NCI-H128 (cell line): ENCODE data around the gene RERG.
"Not testable (repeated sequence)": the region's sequence is repeated elsewhere in the genome, so short reads cannot be mapped to it uniquely, and the experiment has no call there.

ENCODE experiments used
- DNase-seq: peaks from one replicate; lab custom pipeline; 2025; ENCODE audit not compliant: unreplicated experiment; lab: John Stamatoyannopoulos, UW

RERG gene

GRCh38 chr12:15151161-15152091 lies 69.8 kb downstream of the RERG start:
- no peak for DNase-seq

DNA sequence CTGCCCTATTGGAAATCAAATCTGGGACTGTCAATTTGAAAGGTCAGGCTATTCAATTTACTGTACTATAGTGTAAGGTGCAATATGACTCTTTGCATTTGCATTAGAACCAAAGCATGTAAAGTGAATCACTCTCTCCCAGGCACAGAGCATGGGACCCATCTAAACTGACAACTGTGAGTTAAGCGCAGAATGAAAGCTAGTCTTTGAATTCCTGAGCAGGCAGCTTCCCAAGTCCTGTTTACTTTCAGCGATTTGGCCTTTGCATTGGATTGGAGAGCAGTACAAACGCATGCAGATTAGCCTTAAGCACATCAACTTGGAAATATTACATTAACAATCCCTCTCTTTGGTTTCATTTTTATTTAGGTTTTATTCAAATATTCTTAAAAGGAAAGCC lies 74.6 kb downstream of the RERG start:
- no peak for DNase-seq

- DNase-seq = no peak
Measured at GRCh38 chr12:15143467-15143866, 77.8 kb downstream of the RERG start.

DNA sequence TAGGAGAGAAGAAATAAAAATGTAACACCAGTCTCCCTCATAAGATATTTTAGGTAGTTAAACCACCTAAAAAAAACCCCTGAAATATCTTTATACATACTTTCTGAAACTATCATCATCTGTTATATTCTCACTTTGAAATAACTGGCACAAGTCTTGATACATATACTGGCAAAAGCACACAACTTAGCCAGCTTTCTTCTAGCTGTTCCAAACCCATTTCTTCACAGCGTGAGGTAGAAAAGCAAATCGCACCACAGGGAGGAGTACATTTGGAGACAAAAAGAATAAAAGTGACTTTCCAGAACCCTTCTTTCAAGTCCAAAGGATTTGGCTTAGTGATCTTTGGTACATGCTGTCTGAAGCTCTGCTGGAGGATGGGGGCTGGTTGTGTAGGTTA lies 78.5 kb downstream of the RERG start:
- DNase-seq = no peak

DNA sequence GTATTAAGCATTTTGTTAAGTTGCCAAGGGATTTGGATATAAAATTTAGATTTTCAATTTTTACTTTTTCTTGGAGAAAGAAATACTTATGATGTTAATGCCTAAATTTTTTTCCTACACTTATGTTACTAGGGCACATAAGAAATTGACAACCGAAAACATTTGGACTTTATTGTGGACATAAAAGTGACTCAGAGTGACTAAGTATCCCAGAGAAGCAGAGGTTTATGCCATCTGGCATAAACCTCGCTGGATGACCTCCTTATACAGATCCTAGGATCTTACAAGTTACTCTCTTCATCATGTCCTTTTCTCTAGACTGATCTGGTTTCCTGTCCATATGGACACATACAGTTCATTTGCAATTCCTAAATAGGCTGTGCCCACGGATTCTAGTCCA lies 89.8 kb downstream of the RERG start:
- DNase-seq = no peak

DNA sequence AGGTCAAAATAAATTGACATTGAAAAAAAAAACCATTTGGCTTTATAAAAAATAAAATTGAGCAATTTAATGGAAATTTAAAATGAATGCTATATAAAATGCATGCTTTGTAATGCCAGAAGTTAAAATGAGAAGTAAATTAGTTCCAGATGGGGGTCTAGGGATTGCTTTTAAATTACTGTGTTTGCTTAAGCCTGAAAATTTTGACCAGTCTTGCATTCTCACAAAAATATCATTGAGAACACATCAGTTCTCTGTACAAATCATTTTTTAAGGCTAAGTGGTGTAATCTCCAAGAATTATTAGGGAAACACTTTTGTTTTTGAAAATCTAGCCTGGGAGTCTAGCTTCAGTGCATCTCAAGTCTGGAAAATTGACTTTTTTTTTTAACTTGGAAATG lies 90.7 kb downstream of the RERG start:
- no peak for DNase-seq

- no peak for DNase-seq
Measured at GRCh38 chr12:15123401-15123800, 97.8 kb downstream of the RERG start.

DNA sequence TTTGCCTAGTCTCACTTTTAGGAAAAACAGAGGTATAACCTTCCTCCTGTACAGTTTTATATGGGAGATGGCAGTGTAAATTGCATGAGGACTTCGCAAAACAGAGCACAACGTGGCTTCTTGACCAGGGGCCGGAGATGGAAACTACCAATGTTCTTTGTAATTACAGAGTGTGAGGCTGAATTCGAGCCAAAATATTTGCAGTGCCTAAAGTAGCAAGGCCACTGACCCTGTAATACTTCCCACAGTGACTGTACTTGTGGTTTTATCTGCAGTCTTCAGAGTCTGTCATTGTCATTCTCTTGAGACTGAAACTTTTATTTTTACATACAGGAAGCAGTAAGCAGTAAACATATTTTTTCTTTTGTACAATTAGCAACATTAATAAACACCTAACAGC lies 98.9 kb downstream of the RERG start:
- no peak for DNase-seq

DNA sequence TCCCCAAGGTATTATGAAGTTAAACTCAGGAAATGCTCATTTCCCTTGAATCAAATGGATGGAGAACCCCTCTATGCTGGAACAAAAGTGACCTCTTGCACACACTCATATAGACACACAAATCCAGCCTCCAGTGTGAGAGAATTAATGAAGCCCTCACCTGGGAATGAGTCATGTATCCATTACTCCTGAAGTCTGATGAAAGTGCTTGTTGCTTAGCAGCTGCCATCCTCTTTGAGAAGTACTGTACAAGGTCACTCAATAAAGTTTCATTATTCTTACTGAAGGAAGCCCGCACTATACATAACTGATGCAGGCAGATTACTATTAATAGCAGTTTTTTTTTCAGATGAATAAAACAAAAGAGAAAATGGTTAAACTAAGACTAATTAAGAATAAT lies 102.3 kb downstream of the RERG start:
- no peak for DNase-seq

- no peak for DNase-seq
Measured at GRCh38 chr12:15116983-15117382, 104.2 kb downstream of the RERG start.

DNA sequence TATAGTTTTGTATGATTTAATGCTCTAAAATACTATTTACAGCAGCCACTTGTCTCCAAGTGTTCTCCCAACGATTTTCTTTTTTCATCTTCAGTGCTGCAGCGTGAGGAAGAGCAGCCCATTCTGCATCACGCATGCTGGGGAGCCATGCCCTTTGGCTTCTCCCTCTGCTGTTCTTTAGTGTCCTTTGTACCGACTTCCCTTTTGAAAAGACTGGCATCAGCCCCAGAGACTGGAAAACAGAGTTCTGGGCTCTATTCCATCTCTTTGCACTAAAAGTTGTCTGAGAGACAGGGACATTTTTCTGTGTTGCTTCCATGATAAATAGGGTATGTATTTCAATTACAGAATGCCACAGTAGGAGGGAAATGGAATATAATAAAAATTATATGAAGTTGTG lies 105.1 kb downstream of the RERG start:
- no peak for DNase-seq

DNA sequence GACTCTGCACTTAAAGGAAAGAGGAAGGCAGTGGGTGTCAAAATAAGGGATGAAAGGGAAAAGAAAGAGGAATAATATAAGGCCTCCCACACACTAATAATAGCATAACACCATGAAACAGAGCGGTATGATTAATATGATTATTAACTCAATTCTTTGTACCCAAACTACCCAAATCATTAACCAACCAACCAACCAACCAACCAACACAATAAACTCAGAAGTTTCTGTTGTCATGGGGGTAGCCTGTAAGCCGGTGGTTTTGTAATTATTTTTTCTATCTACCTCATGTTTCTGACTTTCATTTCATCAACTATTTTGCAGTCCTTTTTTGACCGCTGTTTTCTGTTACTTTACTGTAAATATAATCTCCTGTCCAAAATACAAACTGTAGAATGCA lies 105.8 kb downstream of the RERG start:
- DNase-seq = no peak

GRCh38 chr12:15114501-15114900 lies 106.7 kb downstream of the RERG start:
- DNase-seq = no peak

- DNase-seq = no peak
Measured at GRCh38 chr12:15092826-15093225, 128.4 kb downstream of the RERG start.

DNA sequence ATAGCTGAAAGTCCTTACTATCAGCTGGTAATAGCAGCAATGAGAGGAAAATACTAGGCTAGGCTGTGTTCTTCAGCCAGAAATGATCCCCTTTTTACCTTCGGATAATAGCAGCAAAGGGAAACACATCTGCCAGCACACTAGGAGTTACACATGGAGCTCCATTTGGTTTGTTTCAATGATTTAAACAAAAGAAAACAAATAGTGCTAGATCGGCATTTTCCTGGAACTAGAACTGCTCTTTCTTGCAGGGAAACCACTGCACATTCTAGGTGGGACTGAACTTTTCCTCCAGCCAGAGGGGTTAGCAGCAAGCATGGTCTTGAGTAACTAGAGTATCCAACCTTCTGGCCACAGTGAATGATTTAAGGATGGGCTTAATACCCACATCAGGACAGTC lies 130.8 kb downstream of the RERG start:
- no peak for DNase-seq

DNA sequence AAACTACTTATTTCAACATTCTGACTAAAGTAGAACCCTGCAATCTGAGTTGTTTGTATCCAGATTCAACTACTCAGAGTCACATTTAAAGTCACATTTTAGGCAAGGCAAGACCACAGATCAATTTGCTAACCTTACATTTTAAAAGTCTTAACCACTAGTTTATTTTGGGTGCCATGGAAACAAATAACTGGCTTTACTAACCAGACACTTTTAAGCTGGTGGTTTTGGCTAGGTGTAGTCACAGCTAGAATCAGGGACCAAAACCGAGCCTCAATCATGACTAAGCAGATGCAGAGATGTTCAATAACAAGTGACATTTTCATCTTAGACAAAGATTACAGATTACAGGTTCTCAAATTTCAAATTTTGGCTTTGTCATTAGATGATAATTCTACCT lies 133.1 kb downstream of the RERG start:
- no peak for DNase-seq

DNA sequence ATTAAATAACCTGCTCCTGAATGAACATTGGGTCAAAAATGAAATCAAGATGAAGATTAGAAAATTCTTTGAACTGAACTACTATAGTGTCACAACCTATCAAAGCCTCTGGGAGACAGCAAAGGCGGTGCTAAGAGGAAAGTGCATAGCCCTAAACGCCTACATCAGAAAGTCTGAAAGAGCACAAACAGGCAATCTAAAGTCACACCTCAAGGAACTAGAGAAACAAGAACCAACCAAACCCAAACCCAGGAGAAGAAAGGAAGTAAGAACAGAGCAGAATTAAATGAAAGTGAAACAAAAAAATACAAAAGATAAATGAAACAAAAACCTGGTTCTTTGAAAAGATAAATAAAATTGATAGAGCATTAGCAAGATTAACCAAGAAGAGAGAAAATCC lies 143.5 kb downstream of the RERG start:
- not testable (repeated sequence) for DNase-seq

- no peak for DNase-seq
Measured at GRCh38 chr12:15074351-15074750, 146.9 kb downstream of the RERG start.

GRCh38 chr12:15059123-15059522 lies 162.1 kb downstream of the RERG start:
- no peak for DNase-seq
